GM12873 (cell line): ENCODE results near the gene CLDN4.

Source experiments
- CTCF ChIP-seq: IDR thresholded peaks from 2 replicates; pipeline ENCODE4 v1.5.1; 2012; ENCODE audit warnings: low read depth, mild to moderate bottlenecking, moderate library complexity, low read length, control low read depth; ENCODE audit not compliant: insufficient read depth; ENCODE audit errors: missing control alignments

The CLDN4 gene

GRCh38 chr7:73871163-73872011, 40.6 kb downstream of the CLDN4 start:
- no peak for TF ChIP-seq CTCF

GRCh38 chr7:73872056-73872908, 41.5 kb downstream of the CLDN4 start:
- no peak for TF ChIP-seq CTCF

- no peak for TF ChIP-seq CTCF
Observed at GRCh38 chr7:73876361-73876760, 45.6 kb downstream of the CLDN4 start.

DNA sequence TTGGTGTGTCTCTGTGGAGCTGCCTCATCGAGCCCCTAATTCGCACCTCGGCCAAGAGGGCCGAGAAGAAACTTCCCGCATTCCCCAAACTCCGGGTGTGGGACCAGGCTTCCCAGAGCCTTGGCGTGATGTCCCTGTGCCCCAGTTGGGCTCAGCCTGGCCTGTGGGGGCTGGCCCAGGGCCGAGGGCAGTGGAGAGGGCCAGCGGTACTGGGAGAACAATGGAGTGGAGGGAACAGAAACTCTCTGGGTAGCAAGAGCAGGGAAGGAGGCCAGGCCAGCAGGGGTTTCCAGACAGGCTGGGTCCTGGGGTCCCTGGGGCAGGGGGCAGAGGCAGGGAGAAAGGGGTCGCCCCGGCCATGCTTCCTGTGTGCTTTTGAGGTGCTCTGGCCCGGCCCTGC, 46.2 kb downstream of the CLDN4 start:
- no peak for TF ChIP-seq CTCF

- TF ChIP-seq CTCF: no peak
Observed at GRCh38 chr7:73879977-73880681, 49.3 kb downstream of the CLDN4 start.

GRCh38 chr7:73880755-73881328, 50.0 kb downstream of the CLDN4 start:
- TF ChIP-seq CTCF: no peak
